GM23338 (cell line): Measurements from ENCODE around the gene NTNG1.

ENCODE experiments used
- CREB1 ChIP-seq: fragments of 250-450 bp; sonication (Bioruptor Pico); IDR thresholded peaks from 2 replicates; pipeline ENCODE4 v1.5.0; 2020; ENCODE audit warnings: low read depth, mild to moderate bottlenecking, moderate library complexity
- CTCF ChIP-seq, 2 experiments: fragments of 200-600 bp in 1 of 2; sonication (generic) in 1 of 2; conservative IDR thresholded peaks; 2 replicates each; pipeline versions ENCODE4 v1.5.1 to v1.6.1; 2016 to 2017; ENCODE audit warnings: antibody characterized with exemption in 2 of 2, low read depth in 2 of 2, mild to moderate bottlenecking in 2 of 2, moderate library complexity in 1 of 2
- EZH2 ChIP-seq: fragments of 200-600 bp; sonication (generic); IDR thresholded peaks from one replicate; pipeline ENCODE4 v1.8.0; 2017; ENCODE audit warnings: antibody characterized with exemption, mild to moderate bottlenecking, low read depth; ENCODE audit not compliant: unreplicated experiment
- EZH2phosphoT487 ChIP-seq: fragments of 200-600 bp; sonication (generic); IDR thresholded peaks from one replicate; pipeline ENCODE4 v1.8.1; 2018; ENCODE audit warnings: antibody characterized with exemption; ENCODE audit not compliant: unreplicated experiment
- POLR2AphosphoS5 ChIP-seq: IDR thresholded peaks from 2 replicates; pipeline ENCODE4 v1.6.1; 2016; ENCODE audit warnings: antibody characterized with exemption, low read depth
- REST ChIP-seq: IDR thresholded peaks from one replicate; pipeline ENCODE4 v1.6.1; 2018; ENCODE audit warnings: antibody characterized with exemption; ENCODE audit not compliant: unreplicated experiment
- ZNF331 ChIP-seq: fragments of 250-450 bp; sonication (Bioruptor Pico); IDR thresholded peaks from 2 replicates; pipeline ENCODE4 v1.5.0; 2020; ENCODE audit warnings: low read depth, mild to moderate bottlenecking, moderate library complexity
- ZNF462 ChIP-seq: fragments of 250-450 bp; sonication (Bioruptor Pico); IDR thresholded peaks from 2 replicates; pipeline ENCODE4 v1.5.0; 2020; ENCODE audit warnings: mild to moderate bottlenecking, moderate library complexity

- TF ChIP-seq CTCF (conservative IDR thresholded peaks at IDR 0.05; ENCODE audit: low read depth in 2 of 2) (no peak), POLR2AphosphoS5 (no peak), ZNF331 (CRISPR knock-in tag) (no peak), REST (no peak), CREB1 (CRISPR knock-in tag) (no peak), EZH2phosphoT487 (no peak), EZH2 (no peak), ZNF462 (CRISPR knock-in tag) (no peak)
Measured at GRCh38 chr1:107481756-107482384, 341.0 kb downstream of the NTNG1 start.
